Measurements from ENCODE around the gene RUNDC1.
A peak's percentile ranks its signal among the peaks of the same experiment; 100 is the strongest.
"Not testable (repeated sequence)": the region's sequence is repeated elsewhere in the genome, so short reads cannot be mapped to it uniquely, and the experiment has no call there.

The RUNDC1 gene

DNA sequence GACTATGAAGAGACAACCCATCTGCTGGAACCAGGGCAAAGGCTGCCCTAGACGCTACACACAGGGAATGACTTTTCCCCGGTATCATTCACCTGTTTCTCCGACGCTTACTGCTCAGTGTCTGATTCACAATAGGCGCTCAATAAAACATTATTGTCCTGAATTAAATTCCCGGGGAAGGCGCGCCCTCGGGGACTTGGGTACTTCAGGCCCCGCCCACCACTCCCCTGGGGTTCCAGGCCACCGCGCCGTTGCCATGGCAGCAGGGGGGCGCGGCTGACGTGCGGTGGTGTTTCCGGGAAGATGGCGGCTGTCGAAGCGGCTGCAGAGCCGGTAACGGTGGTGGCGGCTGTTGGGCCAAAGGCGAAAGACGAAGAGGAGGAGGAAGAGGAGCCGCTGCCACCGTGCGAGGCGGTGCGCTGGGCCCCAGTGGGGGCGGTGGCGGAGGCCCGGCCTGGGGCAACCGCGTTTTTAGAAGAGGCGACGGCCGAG lies at the start of gene RUNDC1:
Gene RUNDC1 (plus strand): TSS at position 292 of the 492 bp plus-strand sequence. CDS start 12 bp downstream, at position 304.
- peak; percentile 76 for DNase-seq

DNA sequence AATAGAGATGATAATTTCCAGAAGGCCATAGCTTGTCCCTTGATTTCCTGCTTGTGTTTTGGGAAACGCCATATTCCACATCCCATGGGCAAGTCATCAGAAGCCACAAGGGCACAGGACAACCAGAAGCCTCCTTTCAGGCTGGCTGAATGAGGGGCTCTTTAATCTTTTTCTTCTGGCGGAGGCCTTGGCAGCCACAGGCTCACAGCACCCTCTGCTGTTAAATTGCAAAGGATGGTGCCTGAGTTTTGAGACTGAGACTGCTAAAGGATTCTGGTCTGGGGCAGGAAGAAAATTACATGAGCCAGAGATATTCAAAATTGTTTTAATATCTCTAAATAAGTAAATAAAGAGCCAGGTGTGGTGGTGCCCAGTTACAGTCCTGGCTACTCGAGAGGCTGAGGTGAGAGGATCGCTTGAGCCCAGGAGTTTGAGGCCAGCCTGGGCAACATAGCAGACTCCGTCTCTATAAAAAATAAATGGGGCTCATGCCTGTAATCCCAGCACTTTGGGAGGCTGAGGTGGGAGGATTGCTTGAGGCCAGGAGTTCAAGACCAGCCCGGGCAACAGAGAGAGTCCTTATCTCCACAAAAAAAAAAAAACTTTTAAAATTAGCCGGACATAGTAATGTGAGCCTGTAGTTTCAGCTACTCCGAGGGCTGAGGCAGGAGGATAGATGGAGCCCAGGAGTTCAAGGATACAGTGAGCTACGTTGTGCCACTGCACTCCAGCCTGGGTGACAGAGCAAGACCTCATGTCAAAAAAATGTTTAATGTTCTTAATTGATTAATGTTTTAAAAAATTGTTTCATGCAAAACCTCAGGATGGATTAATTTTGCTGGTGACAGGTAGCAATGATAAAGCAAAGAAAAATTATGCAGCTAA lies 42.4 kb upstream of the RUNDC1 start:
- peak; percentile 16 for DNase-seq

DNA sequence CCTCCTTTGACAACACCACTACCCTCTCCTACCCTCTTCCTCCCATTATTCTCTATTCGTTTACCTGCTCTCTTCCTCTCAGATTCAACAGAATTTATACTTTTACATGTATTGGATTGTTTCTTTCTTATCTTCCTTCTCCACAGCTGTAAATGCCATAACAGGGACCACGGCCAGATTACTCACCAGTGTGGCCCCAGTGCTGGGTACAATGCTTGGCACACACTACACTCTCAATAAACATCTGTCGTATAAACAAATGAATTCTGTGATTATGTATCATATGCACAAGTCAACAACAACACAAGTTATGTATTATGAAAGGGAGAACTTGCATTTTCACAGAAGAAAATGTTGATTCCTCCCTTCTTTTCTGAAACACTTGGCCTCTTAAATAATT lies 36.2 kb upstream of the RUNDC1 start:
- DNase-seq = no peak

DNA sequence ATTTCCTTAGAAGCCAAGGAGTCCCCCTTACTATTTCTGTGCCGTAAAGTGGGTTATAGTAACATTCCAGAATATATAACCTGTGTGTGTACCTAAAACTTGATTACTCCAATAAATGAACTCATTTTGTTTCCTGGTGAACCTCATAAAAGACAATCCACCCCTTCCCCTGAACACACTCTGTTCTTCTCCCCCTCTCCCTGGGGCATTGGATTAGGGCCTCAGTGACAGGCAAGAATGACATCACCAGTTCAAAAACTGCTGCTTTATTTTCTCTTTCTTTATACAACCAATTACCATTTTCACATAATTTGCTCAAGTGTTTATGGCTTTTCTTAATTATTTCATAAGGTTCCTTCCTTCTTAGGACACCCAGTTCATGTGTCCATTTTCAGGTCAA lies 33.6 kb upstream of the RUNDC1 start:
- no peak for DNase-seq

DNA sequence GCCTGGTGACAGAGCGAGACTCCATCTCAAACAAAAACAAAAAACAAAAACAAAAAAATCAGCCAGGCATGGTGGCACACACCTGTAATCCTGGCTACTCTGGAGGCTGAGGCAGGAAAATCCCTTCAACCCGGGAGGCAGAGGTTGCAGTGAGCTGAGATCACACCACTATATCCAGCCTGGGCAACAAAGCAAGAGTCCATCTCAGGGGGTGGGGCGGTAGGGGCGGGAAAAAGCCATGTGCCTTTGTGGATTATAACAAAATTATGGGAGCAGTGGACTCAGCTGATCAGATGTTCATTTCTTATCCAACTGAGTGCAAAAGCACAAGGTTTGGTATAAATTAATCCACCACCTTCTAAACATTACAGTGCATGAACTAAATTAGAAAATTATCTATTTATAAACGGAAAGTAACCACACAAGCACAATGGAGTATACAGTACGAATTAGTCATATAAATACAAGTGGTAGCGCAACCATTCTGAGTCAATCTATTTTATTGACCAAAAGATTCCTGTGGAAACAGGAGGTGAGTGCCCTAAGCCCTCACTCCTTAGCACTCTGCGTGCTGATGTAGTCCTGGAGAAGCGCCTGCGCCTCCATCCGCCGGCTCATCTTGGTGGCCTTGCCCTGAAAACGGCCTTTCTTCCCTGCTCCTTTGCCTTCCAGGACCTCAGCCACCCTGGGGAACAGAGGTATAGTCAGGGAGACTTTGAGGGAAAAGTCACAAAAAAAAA lies 30.2 kb upstream of the RUNDC1 start:
- no peak for DNase-seq

DNA sequence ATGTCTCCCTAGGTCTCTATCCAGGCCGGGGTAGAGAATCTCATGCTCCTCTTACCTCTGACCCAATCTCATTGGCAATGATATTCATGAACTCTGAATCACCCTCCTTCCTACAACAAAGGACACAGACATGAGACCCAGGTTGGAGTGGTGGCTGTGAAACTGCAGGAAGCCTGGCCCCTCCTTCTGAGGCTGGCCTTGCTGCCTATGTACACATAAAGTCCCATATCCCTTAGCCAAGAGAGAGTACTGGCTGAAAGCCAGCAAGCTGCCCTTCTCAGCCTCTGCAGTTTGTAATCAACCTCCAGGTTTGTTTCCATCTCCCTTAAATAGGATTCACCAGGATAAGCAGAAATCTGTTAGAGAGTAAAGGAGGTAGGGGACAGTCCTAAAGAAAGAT lies 26.7 kb upstream of the RUNDC1 start:
- DNase-seq = no peak

DNA sequence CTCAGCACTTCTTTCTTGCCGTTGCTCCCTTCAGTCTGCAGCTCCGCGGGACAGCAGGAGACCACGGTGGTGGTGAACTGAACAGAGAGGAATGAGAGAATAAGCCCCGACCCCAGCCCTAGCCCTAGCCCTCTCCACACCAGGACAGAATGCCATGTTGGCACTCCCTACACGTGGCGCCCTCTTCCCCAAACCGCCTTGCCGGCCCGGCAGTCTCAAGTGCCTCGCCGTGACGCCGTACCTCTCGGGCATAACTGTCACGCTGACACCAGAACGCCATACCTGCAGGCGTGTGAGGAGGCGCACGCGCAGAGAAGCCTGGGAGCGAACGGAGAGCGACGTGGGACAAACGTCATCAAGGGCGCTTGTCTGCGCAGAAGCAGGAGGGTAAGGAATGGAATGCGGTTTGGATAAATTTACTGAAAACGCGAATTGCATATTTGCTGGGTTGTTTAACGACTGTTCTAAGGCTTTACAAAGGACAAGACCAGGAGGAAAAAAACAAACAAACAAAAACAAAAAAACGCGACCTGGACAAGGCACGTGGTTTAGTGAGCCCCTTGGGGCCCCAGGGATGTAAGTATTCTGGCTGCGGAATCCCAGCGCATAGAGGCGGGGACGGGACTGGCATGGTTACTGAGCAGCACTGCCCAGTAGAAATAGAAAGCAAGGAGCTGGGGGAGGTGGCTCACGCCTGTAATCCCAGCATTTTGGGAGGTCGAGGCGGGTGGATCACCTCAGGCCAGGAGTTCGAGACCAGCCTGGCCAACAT lies 16.0 kb upstream of the RUNDC1 start, which contains the start of gene AARSD1:
Gene AARSD1 (minus strand): TSS at position 294 of the 772 bp plus-strand sequence. CDS start 14 bp downstream, at position 280.
- DNase-seq = peak; percentile 92

DNA sequence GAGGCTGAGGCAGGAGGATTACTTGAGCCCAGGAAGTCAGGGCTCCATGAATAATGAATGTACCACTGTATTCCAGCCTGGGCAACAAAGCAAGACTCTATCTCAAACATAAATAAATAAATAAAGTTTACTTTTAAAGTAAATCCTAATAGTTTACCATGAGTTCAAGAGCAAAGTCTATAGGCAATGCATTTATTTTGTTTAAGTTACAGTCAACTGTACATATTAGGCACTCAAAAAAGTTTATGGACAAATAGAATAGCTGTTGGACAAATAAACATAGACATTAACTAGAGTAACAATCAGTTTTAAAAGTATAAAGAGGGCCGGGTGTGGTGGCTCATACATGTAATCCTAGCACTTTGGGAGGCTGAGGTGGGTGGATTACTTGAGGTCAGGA lies 12.4 kb upstream of the RUNDC1 start:
- no peak for DNase-seq

DNA sequence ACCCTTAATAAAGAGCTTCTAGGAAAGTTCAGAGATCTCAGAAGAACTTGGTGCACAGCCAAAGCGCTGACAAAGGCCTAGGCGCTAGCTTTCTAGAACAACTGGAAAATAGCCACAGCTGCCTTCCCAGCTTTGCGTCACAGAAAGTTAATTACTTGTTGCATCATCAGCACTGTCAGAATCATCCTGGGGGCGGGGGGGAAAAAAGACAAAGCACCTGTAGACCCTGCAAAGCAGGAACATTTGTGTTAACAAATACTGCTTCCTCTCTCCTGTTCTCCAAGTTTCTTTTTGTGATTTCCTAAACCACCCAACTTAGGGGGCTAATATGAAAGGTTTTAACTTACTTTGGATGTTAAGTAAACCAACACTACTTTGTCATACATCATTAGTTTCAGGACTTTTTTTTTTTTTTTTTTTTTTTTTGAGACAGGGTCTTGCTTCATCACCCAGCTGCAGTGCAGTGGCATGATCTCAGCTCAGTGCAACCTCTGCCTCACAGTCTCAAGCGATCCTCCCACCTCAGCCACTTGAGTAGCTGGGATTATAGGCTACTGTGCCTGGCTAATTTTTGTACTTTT lies 11.3 kb upstream of the RUNDC1 start:
- DNase-seq = peak; percentile 8

DNA sequence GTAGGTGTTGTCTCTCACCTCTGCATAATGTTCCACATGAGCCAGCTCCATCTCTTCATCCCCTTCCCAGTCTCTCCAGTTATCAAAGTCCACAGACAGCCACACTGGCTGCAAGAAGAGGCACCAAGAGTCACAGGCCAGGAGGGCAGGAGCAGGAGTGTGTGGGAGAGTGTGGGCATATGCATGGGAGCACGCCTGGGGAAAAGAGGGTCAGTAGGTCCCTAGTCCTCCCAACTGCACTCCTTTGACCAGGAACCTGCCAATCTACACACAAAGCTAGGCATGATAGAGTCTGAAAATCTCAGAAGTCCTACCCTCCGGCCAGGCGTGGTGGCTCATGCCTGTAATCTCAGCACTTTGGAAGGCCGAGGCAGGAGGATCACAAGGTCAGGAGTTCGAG lies 8.8 kb upstream of the RUNDC1 start:
- no peak for DNase-seq

DNA sequence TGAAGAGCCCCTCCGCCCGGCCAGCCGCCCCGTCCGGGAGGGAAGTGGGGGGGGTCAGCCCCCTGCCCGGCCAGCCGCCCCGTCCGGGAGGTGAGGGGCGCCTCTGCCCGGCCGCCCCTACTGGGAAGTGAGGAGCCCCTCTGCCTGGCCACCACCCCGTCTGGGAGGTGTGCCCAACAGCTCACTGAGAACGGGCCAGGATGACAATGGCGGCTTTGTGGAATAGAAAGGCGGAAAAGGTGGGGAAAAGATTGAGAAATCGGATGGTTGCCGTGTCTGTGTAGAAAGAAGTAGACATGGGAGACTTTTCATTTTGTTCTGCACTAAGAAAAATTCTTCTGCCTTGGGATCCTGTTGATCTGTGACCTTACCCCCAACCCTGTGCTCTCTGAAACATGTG lies 7.0 kb upstream of the RUNDC1 start:
- DNase-seq = not testable (repeated sequence)

DNA sequence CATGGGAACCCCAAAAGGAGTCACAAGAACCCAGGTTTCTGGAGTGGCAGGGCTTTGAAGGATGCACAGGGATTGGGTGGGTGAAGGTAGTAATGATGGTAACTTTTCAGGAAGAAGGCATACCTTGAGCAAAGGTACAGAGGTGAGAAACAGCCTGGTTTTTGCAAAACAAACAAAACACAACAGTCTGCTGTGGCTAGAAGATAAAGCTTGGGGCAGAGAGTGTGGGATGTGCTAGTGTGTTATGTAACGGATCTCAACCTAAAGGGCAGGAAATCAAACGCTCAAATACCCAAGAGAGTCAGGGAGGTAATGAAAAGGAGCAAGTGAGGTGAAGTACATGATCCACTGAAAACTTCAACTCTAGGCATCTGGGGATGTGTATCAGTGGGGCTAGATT lies 5.1 kb upstream of the RUNDC1 start:
- no peak for DNase-seq

DNA sequence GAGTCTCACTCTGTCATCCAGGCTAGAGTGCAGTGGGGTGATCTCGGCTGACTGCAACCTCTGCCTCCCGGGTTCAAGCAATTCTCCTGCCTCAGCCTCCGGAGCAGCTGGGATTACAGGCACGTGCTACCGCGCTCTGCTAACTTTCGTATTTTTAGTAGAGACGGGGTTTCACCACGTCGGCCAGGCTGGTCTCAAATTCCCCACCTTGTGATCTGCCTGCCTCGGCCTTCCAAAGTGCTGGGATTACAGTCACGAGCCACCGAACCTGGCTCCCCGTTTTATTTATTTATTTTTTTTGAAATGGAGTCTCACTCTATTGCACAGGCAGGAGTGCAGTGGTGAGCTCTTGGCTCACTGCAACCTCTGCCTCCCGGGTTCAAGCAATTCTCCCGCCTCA lies 4.7 kb upstream of the RUNDC1 start:
- DNase-seq = not testable (repeated sequence)

DNA sequence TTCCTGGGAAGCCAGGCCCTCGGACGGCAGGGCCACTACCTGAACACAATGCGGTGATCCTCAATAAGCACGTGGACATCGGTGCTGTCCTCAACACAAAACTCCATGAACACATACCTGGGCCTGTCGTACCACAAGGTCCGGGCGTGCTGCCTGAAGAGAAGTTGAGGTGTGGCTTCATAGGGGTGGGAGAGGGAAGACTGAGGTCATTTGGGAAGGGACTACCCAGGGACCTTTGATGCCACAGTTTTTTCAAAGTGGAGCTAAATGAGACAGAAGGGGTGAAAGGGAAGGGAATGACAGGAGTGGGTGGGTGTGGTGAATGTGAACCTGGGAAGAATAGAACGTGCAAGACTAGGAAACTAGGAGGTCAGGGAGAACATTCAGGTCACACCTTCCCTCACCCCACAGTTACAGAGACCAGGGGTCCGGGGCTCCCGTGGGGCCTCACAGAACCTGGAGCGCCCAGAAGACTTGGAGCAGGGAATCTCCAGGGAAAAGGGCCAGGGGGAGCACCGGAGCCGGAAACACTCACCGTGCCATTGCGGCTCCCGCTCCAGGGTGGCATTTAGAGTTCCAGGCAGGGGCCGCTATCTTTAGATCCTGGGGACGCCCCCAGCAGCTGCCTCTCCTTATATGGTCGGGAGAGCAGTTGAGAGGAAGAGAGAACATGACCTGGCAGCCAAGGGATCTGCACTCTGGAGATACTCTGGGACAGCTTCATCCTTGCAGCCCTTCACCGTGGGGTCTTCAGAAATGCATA lies 673 bp upstream of the RUNDC1 start, which contains the start of gene PTGES3L:
Gene PTGES3L (minus strand): TSS at position 570 of the 763 bp plus-strand sequence. CDS start 27 bp downstream, at position 543.
- peak; percentile 59 for DNase-seq

DNA sequence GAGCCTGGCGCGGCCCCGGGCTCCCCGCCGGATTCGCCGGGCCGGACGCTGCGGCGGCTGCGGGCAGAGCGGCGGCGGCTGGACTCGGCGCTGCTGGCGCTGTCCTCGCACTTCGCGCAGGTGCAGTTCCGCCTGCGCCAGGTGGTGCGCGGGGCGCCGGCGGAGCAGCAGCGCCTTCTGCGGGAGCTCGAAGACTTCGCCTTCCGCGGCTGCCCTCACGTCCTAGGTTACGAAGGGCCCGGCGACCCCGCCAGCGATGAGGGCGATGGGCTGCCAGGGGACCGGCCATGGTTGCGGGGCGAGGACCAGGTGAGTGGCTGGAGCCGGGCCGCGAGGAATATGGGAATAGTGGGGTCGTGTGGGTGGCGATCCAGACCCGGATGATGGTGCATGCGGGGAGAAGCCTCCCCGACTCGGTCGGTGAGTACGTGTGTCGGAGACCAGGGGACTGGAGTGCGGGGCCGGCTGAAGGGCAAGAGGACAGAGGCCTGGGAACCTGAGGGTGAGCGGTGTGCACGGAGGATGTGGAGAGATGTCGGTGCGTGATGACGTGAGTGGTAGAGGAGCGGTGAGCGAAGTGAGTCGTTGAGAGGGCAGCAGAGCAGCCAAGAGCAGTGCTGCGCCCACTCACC lies 517 bp downstream of the RUNDC1 start:
- peak; percentile 11 for DNase-seq

DNA sequence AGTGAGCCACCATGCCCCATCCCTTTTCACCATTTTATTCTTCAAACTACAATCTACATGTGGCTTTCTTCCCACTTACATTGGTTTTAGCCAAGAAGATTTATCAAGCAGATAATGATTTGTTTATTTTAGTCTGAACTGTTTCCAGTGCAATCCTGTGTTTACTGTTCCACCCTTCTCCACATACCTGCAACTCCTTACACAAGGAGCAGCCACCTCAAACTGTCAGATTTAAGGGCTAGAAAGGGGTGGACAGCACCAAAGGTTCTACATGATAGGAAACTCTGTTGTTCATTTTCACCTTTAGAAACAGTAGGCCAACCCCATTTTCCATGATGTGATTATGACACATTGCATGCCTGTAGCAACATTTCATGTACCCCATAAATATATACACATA lies 1.9 kb downstream of the RUNDC1 start:
- DNase-seq = no peak

DNA sequence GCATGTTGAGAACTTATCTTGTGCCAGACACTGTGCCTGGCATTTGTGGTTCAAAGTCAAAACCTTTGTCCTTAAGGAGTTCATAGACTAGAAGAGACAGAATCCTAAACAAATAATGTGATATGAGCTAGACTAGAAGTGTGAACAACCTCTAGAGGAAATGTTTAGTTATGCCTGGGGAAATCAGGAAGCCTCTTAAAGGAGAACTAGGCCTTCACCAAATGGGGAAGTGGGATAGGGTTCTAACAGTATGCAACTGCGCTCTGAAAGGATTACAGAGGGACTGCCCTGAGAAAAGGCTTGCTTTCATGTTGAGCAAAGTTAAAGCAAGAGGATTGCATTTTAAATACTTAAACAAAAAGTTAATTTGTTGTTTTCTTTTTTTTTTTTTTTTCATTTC lies 4.9 kb downstream of the RUNDC1 start:
- no peak for DNase-seq

DNA sequence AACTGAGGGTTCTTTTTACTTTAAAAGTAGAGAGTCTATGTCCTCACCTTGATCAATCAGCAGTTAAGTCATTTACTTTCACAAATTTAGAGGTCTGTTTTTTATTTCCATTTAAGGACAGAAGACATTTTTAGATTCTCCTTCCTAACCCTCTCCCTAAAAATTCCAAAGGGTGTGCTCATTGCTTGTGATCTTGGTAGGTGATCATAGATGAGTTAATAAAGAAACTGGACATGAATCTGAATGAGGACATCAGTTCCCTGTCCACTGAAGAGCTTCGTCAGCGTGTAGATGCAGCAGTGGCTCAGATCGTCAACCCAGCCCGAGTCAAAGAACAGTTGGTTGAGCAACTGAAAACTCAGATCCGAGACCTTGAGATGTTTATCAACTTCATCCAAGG lies 8.8 kb downstream of the RUNDC1 start:
- no peak for DNase-seq

DNA sequence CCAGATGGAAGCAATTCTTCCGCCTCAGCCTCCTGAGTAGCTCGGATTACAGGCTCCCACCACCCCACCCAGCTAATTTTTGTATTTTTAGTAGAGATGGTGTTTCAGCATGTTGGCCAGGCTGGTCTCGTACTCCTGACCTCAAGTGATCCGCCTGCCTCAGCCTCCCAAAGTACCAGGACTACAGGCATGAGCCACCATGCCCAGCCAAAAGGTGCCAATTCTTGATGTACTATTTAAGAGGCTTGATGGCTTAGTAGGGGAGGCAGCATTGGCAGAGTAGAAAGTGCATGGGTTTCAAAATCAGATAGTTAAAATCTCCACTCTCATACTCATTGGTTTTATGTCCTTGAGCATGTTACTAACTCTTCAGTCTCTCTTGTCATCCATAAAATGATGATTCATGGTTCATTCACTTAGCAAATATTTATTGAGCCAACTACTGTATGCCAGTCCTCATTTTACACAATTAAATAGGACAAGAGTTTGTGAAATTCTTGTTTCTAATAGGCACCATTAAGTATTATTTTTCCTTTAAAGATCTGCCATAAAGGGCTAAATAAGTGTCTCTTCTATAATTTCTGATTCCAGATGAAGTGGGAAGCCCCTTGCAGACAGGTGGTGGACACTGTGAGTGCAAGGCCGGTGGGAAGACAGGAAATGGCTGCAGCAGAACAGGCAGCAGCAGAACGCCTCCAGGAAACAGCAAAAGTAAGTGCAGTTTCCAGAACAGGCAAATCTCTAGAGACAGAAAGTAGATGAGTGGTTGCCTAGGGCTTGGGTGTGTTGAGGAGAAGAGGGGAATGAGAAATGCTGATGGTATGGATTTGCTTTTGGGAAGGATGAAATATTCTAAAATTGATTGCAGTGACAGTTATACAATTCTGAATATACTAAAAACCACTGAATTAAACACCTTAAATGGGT lies 9.6 kb downstream of the RUNDC1 start:
- no peak for DNase-seq

DNA sequence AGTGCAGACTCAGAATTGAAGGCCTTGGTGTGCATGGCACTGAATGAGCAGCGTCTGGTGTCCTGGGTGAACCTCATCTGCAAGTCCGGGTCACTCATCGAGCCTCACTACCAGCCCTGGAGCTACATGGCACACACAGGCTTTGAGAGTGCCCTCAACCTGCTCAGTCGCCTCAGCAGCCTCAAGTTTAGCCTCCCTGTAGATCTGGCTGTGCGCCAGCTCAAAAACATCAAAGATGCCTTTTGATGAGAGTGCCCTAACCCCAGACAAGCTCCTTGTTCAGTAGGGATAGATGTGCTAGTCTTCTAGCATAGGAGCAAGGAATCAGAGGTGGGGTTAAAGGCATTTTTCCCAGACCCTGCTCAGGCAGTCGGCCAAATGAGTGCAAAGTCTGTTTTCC lies 11.1 kb downstream of the RUNDC1 start:
- no peak for DNase-seq
